SK-N-MC (cell line): Measurements from ENCODE around the gene BPI.

Source experiments
- DNase-seq: peaks from one replicate; pipeline ENCODE4 v3.0.0-alpha.2; 2011; ENCODE audit warnings: low read depth, low spot score
- H3K27ac ChIP-seq: fragments of 200-600 bp; sonication (generic); 2 replicates; pipeline ENCODE4 v1.5.1; 2016; ENCODE audit warnings: mixed run types
- H3K36me3 ChIP-seq: fragments of 200-600 bp; sonication (generic); 2 replicates; pipeline ENCODE4 v1.6.1; 2017; ENCODE audit warnings: antibody characterized with exemption, low read length, mixed read lengths; ENCODE audit not compliant: insufficient read depth
- H3K4me3 ChIP-seq: fragments of 200-600 bp; sonication (generic); 2 replicates; pipeline ENCODE4 v1.5.1; 2016
- H3K9ac ChIP-seq: fragments of 200-600 bp; sonication (generic); 2 replicates; pipeline ENCODE4 v1.8.0; 2017; ENCODE audit warnings: mixed run types, mixed read lengths; ENCODE audit not compliant: insufficient read length
- H3K9me3 ChIP-seq: fragments of 200-600 bp; sonication (generic); 2 replicates; pipeline ENCODE4 v1.6.1; 2017; ENCODE audit warnings: low read depth, mild to moderate bottlenecking, antibody characterized with exemption, low read length, moderate library complexity, mixed read lengths
- EZH2 ChIP-seq: fragments of 200-600 bp; sonication (generic); IDR thresholded peaks from one replicate; pipeline ENCODE4 v1.6.1; 2017; ENCODE audit warnings: antibody characterized with exemption
- FOXP2 ChIP-seq: optimal IDR thresholded peaks from 2 replicates; pipeline ENCODE3; 2011; ENCODE audit warnings: mild to moderate bottlenecking, moderate library complexity; ENCODE audit not compliant: insufficient read depth; ENCODE audit errors: extremely low read length, control extremely low read depth
- POLR2AphosphoS5 ChIP-seq: IDR thresholded peaks from 2 replicates; pipeline ENCODE4 v1.6.1; 2012; ENCODE audit warnings: mild to moderate bottlenecking, low read depth, low read length, borderline replicate concordance

The BPI gene

GRCh38 chr20:38262931-38263330, 41.0 kb upstream of the BPI start:
- no peaks in the 10 kb centered on the region for H3K9me3 ChIP-seq
- no peak overlapping the region for H3K27ac ChIP-seq
- DNase-seq, result no peak
- TF ChIP-seq FOXP2, result no peak
- TF ChIP-seq POLR2AphosphoS5, result no peak
- TF ChIP-seq EZH2, result no peak
- H3K4me3 ChIP-seq, result no peak overlapping the region
- no peak overlapping the region for H3K9ac ChIP-seq
- no peaks in the 10 kb centered on the region for H3K36me3 ChIP-seq

GRCh38 chr20:38266426-38266825, 37.5 kb upstream of the BPI start:
- H3K9ac ChIP-seq, result no peak overlapping the region
- H3K27ac ChIP-seq, result no peak overlapping the region
- TF ChIP-seq EZH2 (no peak), FOXP2 (no peak), POLR2AphosphoS5 (no peak)
- no peaks in the 10 kb centered on the region for H3K36me3 ChIP-seq
- DNase-seq, result no peak
- H3K4me3 ChIP-seq, result no peak overlapping the region
- H3K9me3 ChIP-seq, result no peaks in the 10 kb centered on the region

GRCh38 chr20:38267296-38267695, 36.7 kb upstream of the BPI start:
- no peaks in the 10 kb centered on the region for H3K9me3 ChIP-seq
- H3K9ac ChIP-seq, result no peak overlapping the region
- no peak overlapping the region for H3K4me3 ChIP-seq
- H3K36me3 ChIP-seq, result no peaks in the 10 kb centered on the region
- TF ChIP-seq FOXP2, result no peak
- TF ChIP-seq EZH2, result no peak
- no peak overlapping the region for H3K27ac ChIP-seq
- no peak for DNase-seq

GRCh38 chr20:38267901-38268514, 35.9 kb upstream of the BPI start:
- no peak for TF ChIP-seq FOXP2
- Histone ChIP-seq H3K36me3 (no peaks in the 10 kb centered on the region), H3K9ac (no peak overlapping the region), H3K27ac (no peak overlapping the region), H3K9me3 (no peaks in the 10 kb centered on the region), H3K4me3 (no peak overlapping the region)
- DNase-seq, result no peak

GRCh38 chr20:38269040-38269439, 34.9 kb upstream of the BPI start:
- no peak overlapping the region for H3K27ac ChIP-seq

GRCh38 chr20:38269715-38270114, 34.2 kb upstream of the BPI start:
- Histone ChIP-seq H3K36me3 (no peaks in the 10 kb centered on the region), H3K27ac (no peak overlapping the region), H3K4me3 (no peak overlapping the region), H3K9ac (no peak overlapping the region), H3K9me3 (no peaks in the 10 kb centered on the region)
- no peak for DNase-seq
- TF ChIP-seq EZH2 (no peak), FOXP2 (no peak), POLR2AphosphoS5 (no peak)

More at GRCh38 chr20:38269040-38269439, 34.9 kb upstream of the BPI start:
- Histone ChIP-seq H3K4me3 (no peak overlapping the region), H3K36me3 (no peaks in the 10 kb centered on the region), H3K9ac (no peak overlapping the region), H3K9me3 (no peaks in the 10 kb centered on the region)
- no peak for DNase-seq
- TF ChIP-seq EZH2 (no peak), POLR2AphosphoS5 (no peak), FOXP2 (no peak)

GRCh38 chr20:38270869-38271605, 32.9 kb upstream of the BPI start:
- H3K9me3 ChIP-seq, result no peaks in the 10 kb centered on the region
- no peak overlapping the region for H3K9ac ChIP-seq
- DNase-seq, result no peak
- TF ChIP-seq POLR2AphosphoS5 (no peak), FOXP2 (no peak), EZH2 (no peak)
- no peaks in the 10 kb centered on the region for H3K36me3 ChIP-seq
- H3K4me3 ChIP-seq, result no peak overlapping the region
- H3K27ac ChIP-seq, result no peak overlapping the region

- DNase-seq, result no peak
- TF ChIP-seq FOXP2 (no peak), EZH2 (no peak), POLR2AphosphoS5 (no peak)
- H3K9me3 ChIP-seq, result no peaks in the 10 kb centered on the region
- H3K36me3 ChIP-seq, result no peaks in the 10 kb centered on the region
- H3K4me3 ChIP-seq, result no peak overlapping the region
- H3K27ac ChIP-seq, result no peak overlapping the region
- H3K9ac ChIP-seq, result no peak overlapping the region
Observed at GRCh38 chr20:38271608-38272120, 32.3 kb upstream of the BPI start.
